GM12865 (cell line): Measurements from ENCODE around the gene RELL1.

ENCODE experiments used
- DNase-seq: peaks from one replicate; pipeline ENCODE4 v3.0.0; 2010; ENCODE audit warnings: low read depth
- H3K4me3 ChIP-seq: 2 replicates; pipeline ENCODE4 v1.5.1; 2011; ENCODE audit warnings: mild to moderate bottlenecking, low read depth, low read length, control low read depth
- TF ChIP-seq, protein P1 (sequence below): IDR thresholded peaks from 2 replicates; pipeline ENCODE4 v1.5.1; 2011; ENCODE audit warnings: low read length, control low read depth, low read depth, inconsistent platforms; ENCODE audit not compliant: insufficient read depth; ENCODE audit errors: missing control alignments

RELL1 gene

DNA sequence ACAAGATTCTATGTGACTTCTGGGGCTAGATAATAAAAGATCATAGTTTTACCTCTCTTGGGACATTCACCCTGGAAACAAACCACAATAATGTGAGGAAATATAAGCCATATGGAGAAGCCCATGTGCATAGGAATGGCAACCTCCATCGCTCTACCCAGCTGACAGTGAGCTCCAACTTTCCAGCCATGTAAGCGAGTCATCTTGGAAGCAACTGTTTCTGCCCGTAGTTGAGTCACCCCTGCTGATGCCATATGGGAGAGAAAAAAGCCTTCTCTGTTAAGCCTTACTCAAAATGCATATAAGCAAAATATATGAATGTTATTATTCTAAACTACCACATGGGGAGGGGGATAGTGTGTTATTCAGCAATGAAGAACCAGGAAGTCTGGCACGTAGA is 31.4 kb upstream of the RELL1 start:
- no peak for DNase-seq
- H3K4me3 ChIP-seq = no peak overlapping the region
- TF ChIP-seq, protein P1, sequence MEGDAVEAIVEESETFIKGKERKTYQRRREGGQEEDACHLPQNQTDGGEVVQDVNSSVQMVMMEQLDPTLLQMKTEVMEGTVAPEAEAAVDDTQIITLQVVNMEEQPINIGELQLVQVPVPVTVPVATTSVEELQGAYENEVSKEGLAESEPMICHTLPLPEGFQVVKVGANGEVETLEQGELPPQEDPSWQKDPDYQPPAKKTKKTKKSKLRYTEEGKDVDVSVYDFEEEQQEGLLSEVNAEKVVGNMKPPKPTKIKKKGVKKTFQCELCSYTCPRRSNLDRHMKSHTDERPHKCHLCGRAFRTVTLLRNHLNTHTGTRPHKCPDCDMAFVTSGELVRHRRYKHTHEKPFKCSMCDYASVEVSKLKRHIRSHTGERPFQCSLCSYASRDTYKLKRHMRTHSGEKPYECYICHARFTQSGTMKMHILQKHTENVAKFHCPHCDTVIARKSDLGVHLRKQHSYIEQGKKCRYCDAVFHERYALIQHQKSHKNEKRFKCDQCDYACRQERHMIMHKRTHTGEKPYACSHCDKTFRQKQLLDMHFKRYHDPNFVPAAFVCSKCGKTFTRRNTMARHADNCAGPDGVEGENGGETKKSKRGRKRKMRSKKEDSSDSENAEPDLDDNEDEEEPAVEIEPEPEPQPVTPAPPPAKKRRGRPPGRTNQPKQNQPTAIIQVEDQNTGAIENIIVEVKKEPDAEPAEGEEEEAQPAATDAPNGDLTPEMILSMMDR = no peak

DNA sequence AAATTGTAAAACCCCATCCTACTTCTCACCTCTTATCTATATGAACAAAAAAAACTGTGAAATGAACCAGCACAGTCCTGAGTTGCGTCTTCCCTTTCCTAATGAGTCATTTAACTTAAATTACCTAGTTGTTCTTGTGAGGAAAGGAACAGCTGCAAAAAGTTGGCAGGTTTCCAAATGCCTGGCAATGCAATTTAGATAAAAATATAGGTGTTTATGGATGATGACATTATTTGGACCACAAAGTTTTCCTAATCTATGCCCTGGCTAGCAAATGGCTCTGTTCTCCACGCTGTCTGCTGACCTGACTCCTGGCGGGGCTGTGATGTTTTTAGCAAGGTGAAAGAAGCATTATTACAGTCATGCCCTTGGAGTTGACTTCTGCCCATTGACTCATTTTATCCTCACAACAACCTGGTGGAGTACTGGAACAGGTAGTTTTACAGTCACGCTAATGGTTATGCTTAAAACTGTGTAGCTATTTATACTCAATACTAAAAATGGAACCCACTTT is 29.8 kb upstream of the RELL1 start:
- TF ChIP-seq, protein P1 = no peak
- H3K4me3 ChIP-seq = no peak overlapping the region
- peak; percentile 78 for DNase-seq

DNA sequence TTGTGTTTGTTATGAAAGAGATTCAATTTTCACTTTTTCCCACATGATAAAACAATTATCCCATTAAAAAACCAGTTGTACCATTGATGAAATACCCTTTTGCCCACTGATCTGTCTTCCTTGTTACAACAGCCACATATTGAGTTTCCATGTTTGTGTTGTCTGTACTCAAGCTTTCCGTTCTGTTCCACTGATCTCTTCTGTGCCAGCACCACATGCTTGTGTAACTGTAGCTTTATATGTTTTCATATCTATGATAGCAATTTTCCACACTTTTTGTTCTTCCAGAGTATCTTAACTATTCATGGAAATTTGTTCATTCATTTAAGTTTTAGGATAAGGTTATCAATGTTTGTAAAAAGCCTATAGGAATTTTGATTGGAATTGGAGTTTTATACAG is 24.3 kb upstream of the RELL1 start:
- DNase-seq = no peak
- TF ChIP-seq, protein P1 = no peak
- no peak overlapping the region for H3K4me3 ChIP-seq

DNA sequence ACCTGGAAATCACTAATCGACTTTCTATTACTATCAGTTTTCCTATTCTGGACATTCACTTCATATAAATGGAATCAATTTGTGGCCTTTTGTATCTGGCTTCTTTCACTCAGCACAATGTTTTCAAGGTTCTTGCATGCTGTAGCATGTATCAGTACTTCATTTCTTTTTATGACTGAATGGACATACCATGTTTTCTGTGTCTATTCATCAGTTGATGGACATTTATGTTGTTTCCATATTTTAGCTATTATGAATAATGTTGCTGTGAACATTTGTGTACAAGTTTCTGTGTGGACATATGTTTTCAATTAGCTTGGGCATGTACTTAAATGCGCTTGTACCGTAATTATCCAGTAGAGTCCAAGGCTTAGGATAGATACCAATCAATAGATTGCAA is 19.9 kb upstream of the RELL1 start:
- DNase-seq = no peak
- TF ChIP-seq, protein P1 = no peak
- no peak overlapping the region for H3K4me3 ChIP-seq

DNA sequence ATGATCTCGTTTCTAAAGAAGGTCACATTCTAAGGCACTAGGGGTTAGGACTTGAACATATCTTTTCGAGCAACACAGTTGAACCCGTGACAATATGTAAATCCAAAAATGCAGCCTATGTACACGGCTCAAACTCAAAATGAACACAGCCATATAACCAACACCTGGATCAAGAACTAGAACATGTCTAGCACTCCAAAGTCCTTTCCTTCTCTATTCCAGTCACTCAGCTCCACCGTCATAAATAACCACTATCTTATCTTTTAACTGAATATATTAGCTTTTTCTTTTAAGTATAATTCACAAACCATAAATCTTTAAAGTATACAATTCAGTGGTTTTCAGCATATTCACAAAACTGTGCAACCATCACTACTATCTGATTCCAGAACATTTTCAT is 19.4 kb upstream of the RELL1 start:
- no peak overlapping the region for H3K4me3 ChIP-seq
- TF ChIP-seq, protein P1 = no peak
- no peak for DNase-seq

DNA sequence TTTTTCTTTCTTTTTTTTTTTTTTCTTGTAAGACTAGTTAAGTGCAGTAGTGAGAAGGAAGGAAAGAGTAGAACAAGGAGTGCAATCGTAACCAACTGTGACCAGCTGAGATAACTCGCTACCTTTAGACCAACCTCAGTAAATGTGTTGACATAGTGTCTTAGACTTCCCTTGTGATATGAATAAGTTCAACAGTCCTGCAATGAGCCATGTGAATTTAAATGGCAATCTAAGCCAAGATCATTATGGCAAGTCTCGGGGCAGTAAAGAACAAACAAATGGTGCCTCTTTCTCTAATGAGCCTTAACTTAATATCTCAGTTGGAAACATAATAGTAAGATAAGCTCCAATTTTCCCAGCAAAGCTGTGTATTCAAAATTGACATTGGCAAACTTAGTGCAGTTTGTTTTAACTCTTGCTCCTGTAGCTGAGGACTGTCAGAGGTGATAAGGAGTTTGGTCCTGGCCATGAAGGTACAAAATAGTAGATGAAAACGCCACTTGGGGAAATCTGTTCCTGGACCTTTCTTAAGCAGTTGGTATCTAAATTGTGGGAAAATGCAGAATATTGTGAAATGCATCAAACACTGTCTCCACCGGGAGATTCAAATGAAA is 13.8 kb upstream of the RELL1 start:
- TF ChIP-seq, protein P1 = no peak
- H3K4me3 ChIP-seq = no peak overlapping the region
- DNase-seq = no peak

DNA sequence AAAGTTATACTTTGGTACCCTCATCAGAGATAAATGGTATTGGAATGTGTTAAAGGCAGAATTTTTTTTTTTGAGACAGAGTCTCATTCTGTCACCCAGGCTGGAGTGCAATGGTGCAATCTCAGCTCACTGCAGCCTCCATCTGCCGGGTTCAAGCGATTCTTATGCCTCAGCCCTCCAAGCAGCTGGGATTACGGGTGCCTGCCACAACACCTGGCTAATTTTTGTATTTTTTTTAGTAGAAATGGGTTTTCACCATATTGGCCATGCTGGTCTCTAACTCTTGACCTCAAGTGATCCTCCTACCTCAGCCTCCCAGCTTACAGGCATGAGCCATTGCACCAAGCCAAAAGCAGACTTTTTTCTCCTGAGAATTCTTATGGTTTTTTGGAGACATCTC is 11.4 kb upstream of the RELL1 start:
- no peak overlapping the region for H3K4me3 ChIP-seq
- TF ChIP-seq, protein P1 = no peak
- no peak for DNase-seq
